H1 (cell line): ENCODE data around the gene DBH. TPM values are rescaled to one million over a fixed set of nuclear protein-coding genes. Genes with fewer than 3 reads are reported as not detected.

Experiments used
- CTCF ChIA-PET: fragments of 300-600 bp; sonication (Branson Sonifier 250); formaldehyde crosslinking; loops from one replicate; lab custom pipeline; 2021; ENCODE audit not compliant: partially characterized antibody; lab: Charles Lee
- POLR2A ChIA-PET: fragments of 300-600 bp; sonication (Branson Sonifier 250); formaldehyde crosslinking; loops from one replicate; lab custom pipeline; 2021; ENCODE audit warnings: inconsistent platforms; ENCODE audit not compliant: partially characterized antibody; lab: Charles Lee
- DNase-seq, 2 experiments: peaks; one replicate each; pipeline versions ENCODE4 v3.0.0 to v3.0.0-alpha.2; 2010 to 2022; ENCODE audit warnings: low spot score in 2 of 2, low read depth in 1 of 2, mixed read lengths in 1 of 2
- FAIRE-seq: peaks from 2 replicates; lab custom pipeline; 2011; peaks lifted over from hg19 to GRCh38; lab: Jason Lieb, UNC
- H2AFZ ChIP-seq: 2 replicates; pipeline ENCODE4 v1.8.1; 2012; ENCODE audit warnings: low read length, inconsistent platforms
- H2AK5ac ChIP-seq: 2 replicates; pipeline ENCODE4 v1.6.1; 2013; ENCODE audit warnings: low read depth, low read length
- H2BK120ac ChIP-seq: replicated peaks from 2 replicates; pipeline ENCODE3; 2013; ENCODE audit warnings: low read depth, low read length, inconsistent platforms
- H2BK12ac ChIP-seq: 2 replicates; pipeline ENCODE4 v1.6.1; 2013; ENCODE audit warnings: low read depth, low read length
- H2BK15ac ChIP-seq: 2 replicates; pipeline ENCODE4 v1.6.1; 2013; ENCODE audit warnings: low read length
- H2BK20ac ChIP-seq: 2 replicates; pipeline ENCODE4 v1.6.1; 2013; ENCODE audit warnings: low read length
- H2BK5ac ChIP-seq: 2 replicates; pipeline ENCODE4 v1.6.1; 2013; ENCODE audit warnings: low read depth, low read length
- H3K14ac ChIP-seq: 2 replicates; pipeline ENCODE4 v1.6.1; 2013; ENCODE audit warnings: inconsistent platforms; ENCODE audit not compliant: insufficient read length
- H3K18ac ChIP-seq: 2 replicates; pipeline ENCODE4 v1.6.1; 2013; ENCODE audit warnings: low read length; ENCODE audit errors: extremely low read depth
- H3K23ac ChIP-seq: 2 replicates; pipeline ENCODE4 v1.6.1; 2013; ENCODE audit warnings: inconsistent platforms; ENCODE audit not compliant: insufficient read length
- H3K23me2 ChIP-seq: 2 replicates; pipeline ENCODE4 v1.6.1; 2013; ENCODE audit warnings: low read depth, low read length
- H3K27ac ChIP-seq: 2 replicates; pipeline ENCODE4 v1.6.1; 2011; ENCODE audit warnings: low read depth, low read length, inconsistent platforms
- H3K27me3 ChIP-seq, 4 experiments: replicated peaks in 1 of 4; 1 replicate in 1 of 4; 2 replicates in 3 of 4; pipeline versions ENCODE4 v1.6.1 to v1.8.1; 2011 to 2013; ENCODE audit warnings: low read length in 3 of 4, mild to moderate bottlenecking in 3 of 4, inconsistent platforms in 2 of 4, mixed read lengths in 2 of 4, moderate library complexity in 1 of 4; ENCODE audit not compliant: control insufficient read depth in 3 of 4, insufficient read depth in 3 of 4; ENCODE audit errors: extremely low read depth in 1 of 4
- H3K36me3 ChIP-seq, 4 experiments: 2 replicates each; pipeline versions ENCODE4 v1.6.1 to v1.8.1; 2011 to 2013; ENCODE audit warnings: mild to moderate bottlenecking in 4 of 4, low read length in 3 of 4, moderate library complexity in 2 of 4, control low read depth in 1 of 4, inconsistent platforms in 1 of 4; ENCODE audit not compliant: insufficient read depth in 4 of 4, control insufficient read depth in 2 of 4
- H3K4ac ChIP-seq: replicated peaks from 2 replicates; pipeline ENCODE3; 2013; ENCODE audit warnings: low read length, low read depth, mixed read lengths, inconsistent platforms; ENCODE audit not compliant: insufficient read length
- H3K4me1 ChIP-seq, 4 experiments: replicated peaks in 1 of 4; 1 replicate in 1 of 4; 2 replicates in 3 of 4; pipeline versions ENCODE4 v1.6.1 to v1.8.1; 2011 to 2013; ENCODE audit warnings: low read length in 3 of 4, inconsistent platforms in 2 of 4, mixed read lengths in 1 of 4; ENCODE audit not compliant: insufficient read depth in 4 of 4, control insufficient read depth in 3 of 4
- H3K4me2 ChIP-seq, 2 experiments: 2 replicates each; pipeline versions ENCODE4 v1.6.1 to v1.8.1; 2011 to 2013; ENCODE audit warnings: low read depth in 2 of 2, low read length in 2 of 2, control low read depth in 1 of 2, inconsistent platforms in 1 of 2, mild to moderate bottlenecking in 1 of 2; ENCODE audit not compliant: insufficient read depth in 1 of 2
- H3K4me3 ChIP-seq, 4 experiments: fragments of 200-600, 300-600 bp in 1 of 4; sonication (generic), shearing (Covaris generic), sonication (Bioruptor Twin) in 1 of 4; 2 replicates each; pipeline versions ENCODE4 v1.5.1 to v1.8.1; 2011 to 2016; ENCODE audit warnings: low read length in 4 of 4, low read depth in 3 of 4, control low read depth in 2 of 4, inconsistent platforms in 2 of 4, mild to moderate bottlenecking in 2 of 4, mixed read lengths in 1 of 4, moderate library complexity in 1 of 4; ENCODE audit not compliant: insufficient read depth in 2 of 4; ENCODE audit errors: extremely low read depth in 1 of 4
- H3K56ac ChIP-seq: replicated peaks from 2 replicates; pipeline ENCODE3; 2013; ENCODE audit warnings: low read depth, mild to moderate bottlenecking, mixed read lengths, low read length, inconsistent platforms; ENCODE audit not compliant: insufficient read length
- H3K79me1 ChIP-seq: 2 replicates; pipeline ENCODE4 v1.6.1; 2013; ENCODE audit warnings: low read depth, low read length, control low read depth
- H3K79me2 ChIP-seq, 2 experiments: 2 replicates each; pipeline versions ENCODE4 v1.6.1 to v1.8.1; 2012 to 2013; ENCODE audit warnings: low read length in 2 of 2, mild to moderate bottlenecking in 2 of 2, inconsistent platforms in 1 of 2; ENCODE audit not compliant: insufficient read depth in 2 of 2, control insufficient read depth in 1 of 2
- H3K9ac ChIP-seq, 4 experiments: replicated peaks in 1 of 4; 1 replicate in 1 of 4; 2 replicates in 3 of 4; pipeline versions ENCODE4 v1.6.1 to v1.8.1; 2011 to 2013; ENCODE audit warnings: low read depth in 3 of 4, low read length in 3 of 4, control low read depth in 2 of 4, mild to moderate bottlenecking in 2 of 4, moderate library complexity in 2 of 4, inconsistent platforms in 1 of 4; ENCODE audit errors: extremely low read depth in 1 of 4
- H3K9me3 ChIP-seq, 2 experiments: 2 replicates each; pipeline versions ENCODE4 v1.6.1 to v1.8.1; 2012 to 2013; ENCODE audit warnings: mild to moderate bottlenecking in 2 of 2, moderate library complexity in 2 of 2, control low read depth in 1 of 2, inconsistent platforms in 1 of 2, low read depth in 1 of 2, low read length in 1 of 2, mixed read lengths in 1 of 2; ENCODE audit not compliant: insufficient read depth in 2 of 2
- H4K20me1 ChIP-seq, 2 experiments: replicated peaks in 1 of 2; 2 replicates each; pipeline versions ENCODE3 to v1.8.1; 2011 to 2013; ENCODE audit warnings: inconsistent platforms in 2 of 2, low read length in 2 of 2, mild to moderate bottlenecking in 1 of 2; ENCODE audit not compliant: insufficient read depth in 2 of 2, control insufficient read depth in 1 of 2
- H4K5ac ChIP-seq: 2 replicates; pipeline ENCODE4 v1.6.1; 2013; ENCODE audit warnings: low read length, low read depth, mixed read lengths, inconsistent platforms; ENCODE audit not compliant: insufficient read length
- H4K8ac ChIP-seq: 2 replicates; pipeline ENCODE4 v1.8.0; 2013; ENCODE audit warnings: mild to moderate bottlenecking, moderate library complexity, low read length, inconsistent platforms; ENCODE audit not compliant: insufficient read depth; ENCODE audit errors: extremely low read depth
- H4K91ac ChIP-seq: replicated peaks from 2 replicates; pipeline ENCODE3; 2013; ENCODE audit warnings: low read length, mixed read lengths, inconsistent platforms; ENCODE audit not compliant: insufficient read length
- BCL11A ChIP-seq, 2 experiments: IDR thresholded peaks; one replicate each; pipeline ENCODE4 v1.6.1; 2011; ENCODE audit warnings: low read depth in 2 of 2, low read length in 2 of 2, mild to moderate bottlenecking in 2 of 2
- CBX5 ChIP-seq: fragments of 300-800, 300-1000 bp; sonication (generic); IDR thresholded peaks from 2 replicates; pipeline ENCODE4 v1.7.1; 2016; ENCODE audit warnings: antibody characterized with exemption, low read length, low read depth
- CEBPB ChIP-seq: IDR thresholded peaks from 2 replicates; pipeline ENCODE4 v1.6.1; 2012; ENCODE audit warnings: low read depth, low read length
- CHD2 ChIP-seq: IDR thresholded peaks from 2 replicates; pipeline ENCODE4 v1.6.1; 2012; ENCODE audit warnings: low read length, improper control_type of control experiment
- HDAC2 ChIP-seq, 2 experiments: fragments of 300-600 bp in 1 of 2; sonication (generic) in 1 of 2; IDR thresholded peaks; 2 replicates each; pipeline ENCODE4 v1.6.1; 2011 to 2012; ENCODE audit warnings: low read depth in 2 of 2, low read length in 2 of 2, mild to moderate bottlenecking in 2 of 2, moderate library complexity in 2 of 2, borderline replicate concordance in 1 of 2, inconsistent platforms in 1 of 2
- KDM4A ChIP-seq: IDR thresholded peaks from one replicate; pipeline ENCODE4 v1.7.1; 2012; ENCODE audit warnings: low read depth, mild to moderate bottlenecking, moderate library complexity, low read length, inconsistent platforms; ENCODE audit not compliant: severe bottlenecking
- MAFK ChIP-seq: IDR thresholded peaks from 2 replicates; pipeline ENCODE4 v1.6.1; 2012; ENCODE audit warnings: low read depth, mild to moderate bottlenecking, improper control_type of control experiment, low read length
- NANOG ChIP-seq: IDR thresholded peaks from 2 replicates; pipeline ENCODE4 v1.6.1; 2011; ENCODE audit warnings: low read length, low read depth, mild to moderate bottlenecking, inconsistent platforms; ENCODE audit not compliant: insufficient read depth, poor library complexity, severe bottlenecking
- NRF1 ChIP-seq: IDR thresholded peaks from 2 replicates; pipeline ENCODE4 v1.6.1; 2011; ENCODE audit warnings: mild to moderate bottlenecking, low read depth, low read length, improper control_type of control experiment
- RXRA ChIP-seq: IDR thresholded peaks from 2 replicates; pipeline ENCODE4 v1.6.1; 2011; ENCODE audit warnings: low read depth, mild to moderate bottlenecking, low read length, moderate library complexity; ENCODE audit not compliant: insufficient read depth
- SAP30 ChIP-seq: fragments of 300-600 bp; sonication (generic); IDR thresholded peaks from 2 replicates; pipeline ENCODE4 v1.7.1; 2012; ENCODE audit warnings: low read length, moderate library complexity, mild to moderate bottlenecking, inconsistent platforms; ENCODE audit not compliant: insufficient read depth, insufficient replicate concordance
- SIN3A ChIP-seq, 2 experiments: IDR thresholded peaks in 1 of 2; conservative IDR thresholded peaks in 1 of 2; 2 replicates each; pipeline ENCODE4 v1.6.1; 2011 to 2012; ENCODE audit warnings: low read length in 2 of 2, improper control_type of control experiment in 1 of 2, low read depth in 1 of 2, mild to moderate bottlenecking in 1 of 2
- SP1 ChIP-seq: IDR thresholded peaks from 2 replicates; pipeline ENCODE4 v1.6.1; 2011; ENCODE audit warnings: low read depth, low read length
- TAF7 ChIP-seq: optimal IDR thresholded peaks from 2 replicates; pipeline ENCODE3; 2011; ENCODE audit warnings: low read depth, mild to moderate bottlenecking, inconsistent platforms, low read length, moderate library complexity, borderline replicate concordance
- WGBS, 2 experiments: shearing (Covaris generic) in 1 of 2; methylation state at CpG; one replicate each; pipeline versions ENCODE4 v1.1.6 to v1.1.7; 2013 to 2015; ENCODE audit warnings: low lambda C conversion rate in 2 of 2, mixed read lengths in 2 of 2, inconsistent platforms in 1 of 2, low coverage in 1 of 2, missing lambda C conversion rate in 1 of 2; ENCODE audit not compliant: insufficient replicate concordance in 2 of 2, insufficient coverage in 1 of 2, insufficient read length in 1 of 2; ENCODE audit errors: extremely low coverage in 1 of 2, missing lambda C conversion rate in 1 of 2; 5-methylcytosine and 5-hydroxymethylcytosine counted together
- polyA plus RNA-seq, 7 experiments: library from polyadenylated mRNA; depleted of rRNA in 3 of 7; stranded (reverse) in 5 of 7; unstranded in 2 of 7; fragments of >200 nt in 5 of 7; fragments of 200-250 nt in 2 of 7; gene quantifications; 1 replicate in 5 of 7; 2 replicates in 1 of 7; 4 replicates in 1 of 7; pipeline versions ENCODE4 v1.2.1 to v1.2.3, GENCODE V29; 2011 to 2013; ENCODE audit warnings: missing spikeins in 2 of 7, mixed read lengths in 2 of 7
- total RNA-seq: library from RNA; stranded (reverse); fragmentation: NEBNext Ultra II Directional; extraction: Animal tissue kit (Norgen Biotek cat#: 25700); gene quantifications from 2 replicates; pipeline ENCODE4 v1.2.1, GENCODE V29; 2021

Gene DBH
- total and polyA plus RNA-seq, 2 of the 8 experiments (the other 6 are each of a cell fraction or from before 2014, with no cell fraction given) = 0.18 TPM; not detected in 1

GRCh38 chr9:133631111-133631510 is 5.1 kb upstream of the DBH start:
- Histone ChIP-seq H2BK15ac (no peak overlapping the region), H2AK5ac (no peak overlapping the region), H4K20me1 (no peaks in the 10 kb centered on the region), H2BK20ac (no peak overlapping the region), H3K9me3 (0 out of 4 replicates have a peak, but pooled peaks cover 0 to 3% of the 10 kb centered on the region in 2 experiments), H3K27me3 (no peaks in the 10 kb centered on the region), H3K4me3 (no peak overlapping the region), H3K23ac (no peak overlapping the region), H3K9ac (no peak overlapping the region), H2AFZ (no peak overlapping the region), H3K23me2 (no peaks in the 10 kb centered on the region), H3K4me1 (peaks cover 0 to 21% (median 12%) of the 10 kb centered on the region in 4 experiments; a peak in 5 of 7 replicates), H4K91ac (no peak overlapping the region), H3K79me2 (no peaks in the 10 kb centered on the region), H3K27ac (no peak overlapping the region), H3K14ac (no peak overlapping the region), H3K36me3 (no peaks in the 10 kb centered on the region), H2BK12ac (no peak overlapping the region), H4K5ac (no peak overlapping the region), H3K18ac (no peak overlapping the region), H3K4me2 (no peak overlapping the region), H3K79me1 (no peaks in the 10 kb centered on the region), H4K8ac (no peak overlapping the region), H2BK120ac (no peak overlapping the region), H2BK5ac (no peak overlapping the region; the same call in 1 of the 2 replicates), H3K4ac (no peak overlapping the region), H3K56ac (no peak overlapping the region)
- FAIRE-seq = no peak
- ChIA-PET POLR2A (no interaction called here), CTCF (interaction anchor here (0.9 to 1.8 kb wide), 6 partner anchors 13 to 363 kb away, joined by 3 to 4 read pairs (median 3); no protein-coding TSS in a partner anchor)
- no peak for DNase-seq
- 84% methylated on average over 12 of the region's 12 CpGs; no CpG with 5 or more reads in 1 of the 2 experiments for WGBS, 2 experiments
- TF ChIP-seq HDAC2 (IDR thresholded peaks at IDR 0.05; ENCODE audit: borderline replicate concordance in 1 of 2, low read depth in 2 of 2, low read length in 2 of 2) = no peak
- TF ChIP-seq TAF7 = no peak
- TF ChIP-seq NANOG = no peak
- TF ChIP-seq SIN3A (conservative IDR thresholded peaks at IDR 0.05 in 1 of 2, IDR thresholded peaks at IDR 0.05 in 1 of 2; ENCODE audit: low read depth in 1 of 2, low read length in 2 of 2) = no peak
- no peak for TF ChIP-seq CBX5
- no peak for TF ChIP-seq BCL11A (IDR thresholded peaks at IDR 0.05; ENCODE audit: low read depth in 2 of 2, low read length in 2 of 2)
- TF ChIP-seq CHD2 = no peak
- no peak for TF ChIP-seq NRF1
- TF ChIP-seq MAFK = no peak
- no peak for TF ChIP-seq SAP30
- TF ChIP-seq SP1 = no peak
- TF ChIP-seq RXRA = no peak
- no peak for TF ChIP-seq CEBPB
- TF ChIP-seq KDM4A = no peak
